ENCODE results near the gene MYRF.

DNA sequence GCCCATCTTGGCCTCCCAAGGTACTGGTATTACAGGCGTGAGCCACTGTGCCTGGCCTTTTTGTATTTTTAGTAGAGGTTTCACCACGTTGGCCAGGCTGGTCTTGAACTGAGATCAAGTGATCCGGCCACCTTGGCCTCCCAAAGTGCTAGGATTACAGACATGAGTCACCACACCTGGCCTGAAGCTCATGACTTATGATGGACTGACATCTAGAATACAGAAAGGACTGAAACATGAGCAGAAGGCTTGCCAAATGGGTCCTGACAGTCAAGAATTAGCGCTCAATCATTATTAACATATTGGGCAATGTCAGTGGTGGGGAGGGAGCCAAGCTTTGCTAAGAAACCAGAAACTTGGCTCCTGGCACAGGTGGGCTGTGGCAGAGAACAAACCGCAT is 59.4 kb downstream of the MYRF start:
- TF ChIP-seq, protein P1, sequence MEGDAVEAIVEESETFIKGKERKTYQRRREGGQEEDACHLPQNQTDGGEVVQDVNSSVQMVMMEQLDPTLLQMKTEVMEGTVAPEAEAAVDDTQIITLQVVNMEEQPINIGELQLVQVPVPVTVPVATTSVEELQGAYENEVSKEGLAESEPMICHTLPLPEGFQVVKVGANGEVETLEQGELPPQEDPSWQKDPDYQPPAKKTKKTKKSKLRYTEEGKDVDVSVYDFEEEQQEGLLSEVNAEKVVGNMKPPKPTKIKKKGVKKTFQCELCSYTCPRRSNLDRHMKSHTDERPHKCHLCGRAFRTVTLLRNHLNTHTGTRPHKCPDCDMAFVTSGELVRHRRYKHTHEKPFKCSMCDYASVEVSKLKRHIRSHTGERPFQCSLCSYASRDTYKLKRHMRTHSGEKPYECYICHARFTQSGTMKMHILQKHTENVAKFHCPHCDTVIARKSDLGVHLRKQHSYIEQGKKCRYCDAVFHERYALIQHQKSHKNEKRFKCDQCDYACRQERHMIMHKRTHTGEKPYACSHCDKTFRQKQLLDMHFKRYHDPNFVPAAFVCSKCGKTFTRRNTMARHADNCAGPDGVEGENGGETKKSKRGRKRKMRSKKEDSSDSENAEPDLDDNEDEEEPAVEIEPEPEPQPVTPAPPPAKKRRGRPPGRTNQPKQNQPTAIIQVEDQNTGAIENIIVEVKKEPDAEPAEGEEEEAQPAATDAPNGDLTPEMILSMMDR (IDR thresholded peaks at IDR 0.05), result no peak
- no peak for TF ChIP-seq POLR2A (IDR thresholded peaks at IDR 0.05)

All from thyroid gland (tissue), 4 donors.